SH-SY5Y (cell line): ENCODE results near the gene NBEA.

ENCODE experiments used
- GATA2 ChIP-seq: IDR thresholded peaks from 2 replicates; pipeline ENCODE4 v1.6.1; 2011; ENCODE audit warnings: mild to moderate bottlenecking, low read depth, low read length
- GATA3 ChIP-seq: IDR thresholded peaks from 2 replicates; pipeline ENCODE4 v1.6.1; 2011; ENCODE audit warnings: low read depth, mild to moderate bottlenecking, low read length, moderate library complexity

DNA sequence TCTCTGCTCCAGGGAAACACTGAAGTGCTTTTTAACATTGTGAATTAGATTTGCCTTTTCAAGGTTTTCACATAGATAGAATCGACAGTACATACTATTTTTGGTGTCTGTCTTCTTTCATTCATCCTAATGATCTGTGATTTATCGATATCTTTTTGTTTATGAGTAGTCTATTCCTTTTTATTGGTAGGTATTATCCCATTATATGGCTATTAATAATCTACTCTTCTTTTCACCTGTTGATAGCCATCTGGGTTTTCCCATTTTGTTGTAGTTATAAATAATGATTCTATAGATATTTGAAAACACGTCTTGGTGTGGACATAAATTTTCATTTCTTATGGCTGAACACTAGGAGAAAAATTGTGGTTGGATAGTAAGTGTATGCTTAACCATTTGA lies 271.8 kb downstream of the NBEA start:
- TF ChIP-seq GATA2 = no peak
- TF ChIP-seq GATA3 = no peak
